Measurements from ENCODE around the gene ZSCAN20. TPM values are rescaled to one million over a fixed set of nuclear protein-coding genes. Genes with fewer than 3 reads are reported as not detected.

Gene ZSCAN20
- total RNA-seq, 1 experiment from 2014 or later, result 9.0 TPM

- DNase-seq (ENCODE audit: low read depth, low spot score) (no peak), ATAC-seq (no peak)
- ChIA-PET CTCF (no interaction called here), RAD21 (ENCODE audit: low non-redundant PET in 1 of 2, low total read pairs in 2 of 2, uncharacterized antibody in 2 of 2, unreplicated experiment in 2 of 2) (no interaction called here), POLR2A (no interaction called here)
- no peak overlapping the region; the same call in 1 of the 2 replicates for H3K27ac ChIP-seq (ENCODE audit: low read depth, low read length)
- no peaks in the 10 kb centered on the region for H4K20me1 ChIP-seq (ENCODE audit: insufficient read depth)
- peaks cover 10 to 15% of the 10 kb centered on the region in 2 experiments; a peak in 3 of 4 replicates for H3K4me1 ChIP-seq (ENCODE audit: control insufficient read depth in 1 of 2, insufficient read depth in 2 of 2, low read length in 2 of 2)
- intact Hi-C loops (cut with micrococcal nuclease), result no loop called here
- no TSS peak for BruUV-seq (replicated peaks)
- no peak overlapping the region for H3K4me3 ChIP-seq (replicated peaks in 1 of 2; ENCODE audit: low read depth in 1 of 2, low read length in 2 of 2)
- H3K27me3 ChIP-seq (ENCODE audit: insufficient read depth, low read length), result no peaks in the 10 kb centered on the region
- H3K9me2 ChIP-seq (ENCODE audit: insufficient read depth), result no peaks in the 10 kb centered on the region
- no peak for TF ChIP-seq RAD21 (IDR thresholded peaks at IDR 0.05; ENCODE audit: low read depth)
- no peak for TF ChIP-seq EZH2phosphoT487 (IDR thresholded peaks at IDR 0.05; ENCODE audit: borderline replicate concordance)
- no peak for TF ChIP-seq YY1 (IDR thresholded peaks at IDR 0.05; ENCODE audit: extremely low read depth, insufficient replicate concordance, low read depth, low read length)
- TF ChIP-seq EGR1 (IDR thresholded peaks at IDR 0.05; ENCODE audit: low read depth), result no peak
- no peak for TF ChIP-seq EZH2 (IDR thresholded peaks at IDR 0.05)
- no peak for TF ChIP-seq CEBPB (IDR thresholded peaks at IDR 0.05; ENCODE audit: low read depth)
- no peak for TF ChIP-seq POLR2A (IDR thresholded peaks at IDR 0.05; ENCODE audit: borderline replicate concordance, extremely low read depth, insufficient read depth, insufficient read length)
- TF ChIP-seq ZFX (IDR thresholded peaks at IDR 0.05), result no peak
- TF ChIP-seq CBX3 (IDR thresholded peaks at IDR 0.05; ENCODE audit: low read depth), result no peak
- TF ChIP-seq MAX (IDR thresholded peaks at IDR 0.05), result no peak
- no peak for TF ChIP-seq CTCF (IDR thresholded peaks at IDR 0.05 in 2 of 3, conservative IDR thresholded peaks at IDR 0.05 in 1 of 3; ENCODE audit: borderline replicate concordance in 1 of 3, insufficient read depth in 1 of 3, low read depth in 2 of 3, low read length in 2 of 3)
- TF ChIP-seq SRF (IDR thresholded peaks at IDR 0.05; ENCODE audit: low read depth), result no peak
- no peak for TF ChIP-seq ELF1 (IDR thresholded peaks at IDR 0.05; ENCODE audit: borderline replicate concordance, low read depth)
- TF ChIP-seq POLR2AphosphoS5 (IDR thresholded peaks at IDR 0.05; ENCODE audit: low read depth, low read length), result no peak
- TF ChIP-seq ZNF274 (IDR thresholded peaks at IDR 0.05; ENCODE audit: low read depth, low read length), result no peak
- no peaks in the 10 kb centered on the region for H3K9me3 ChIP-seq (ENCODE audit: control insufficient read depth in 1 of 2, insufficient read depth in 1 of 2, low read depth in 1 of 2, low read length in 2 of 2)
- H2AFZ ChIP-seq (ENCODE audit: low read depth, low read length, poor library complexity, severe bottlenecking), result no peak overlapping the region
- no peak overlapping the region for H3K9ac ChIP-seq (ENCODE audit: low read length)
- no peaks in the 10 kb centered on the region for H3K79me2 ChIP-seq (ENCODE audit: insufficient read depth, low read length)
- H3K36me3 ChIP-seq (ENCODE audit: control insufficient read depth in 1 of 2, insufficient read depth in 2 of 2, low read length in 2 of 2), result no peaks in the 10 kb centered on the region
- no peak overlapping the region for H3K4me2 ChIP-seq (ENCODE audit: low read length)
Measured at GRCh38 chr1:33517596-33518250, 45.3 kb downstream of the ZSCAN20 start.

Data from HCT116 (cell line).